ENCODE measurements around the gene ZBTB18. TPM values are rescaled to one million over a fixed set of nuclear protein-coding genes. Genes with fewer than 3 reads are reported as not detected.

The ZBTB18 gene
- polyA plus RNA-seq, 1 donor from 2014 or later: 30.6 TPM

DNA sequence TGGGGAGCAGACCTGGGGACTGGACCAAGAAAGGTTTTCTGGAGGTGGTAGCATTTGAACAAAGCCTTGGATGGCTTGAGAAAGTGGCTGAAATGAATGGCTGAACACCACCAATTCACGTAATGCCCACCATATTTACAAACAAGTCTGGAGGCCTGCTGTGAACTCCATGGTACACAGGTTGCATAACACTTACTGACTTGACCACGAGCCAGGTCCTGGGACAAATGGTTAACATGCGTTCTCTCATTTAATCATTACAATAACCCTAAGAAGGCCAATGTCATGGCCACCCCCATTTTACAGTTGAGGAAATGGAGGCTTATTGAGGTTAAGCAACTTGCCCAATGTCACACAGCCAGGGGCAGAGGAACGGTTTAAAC is 44.4 kb downstream of the ZBTB18 start:
- Histone ChIP-seq H4K20me1 (ENCODE audit: insufficient read depth) (no peaks in the 10 kb centered on the region), H3K27ac (ENCODE audit: low read length) (no peak overlapping the region), H3K4me2 (ENCODE audit: low read length) (no peak overlapping the region), H3K9ac (ENCODE audit: low read length) (no peak overlapping the region), H3K36me3 (ENCODE audit: insufficient read depth, low read length) (no peaks in the 10 kb centered on the region), H3K9me2 (ENCODE audit: insufficient read depth, low read length) (no peaks in the 10 kb centered on the region), H3K4me3 (ENCODE audit: low read length) (no peak overlapping the region), H3K79me2 (replicated peaks; ENCODE audit: insufficient read depth, low read length) (no peaks in the 10 kb centered on the region), H3K9me3 (ENCODE audit: low read length) (no peaks in the 10 kb centered on the region), H3F3A (ENCODE audit: insufficient read depth, low read length, poor library complexity, severe bottlenecking) (no peaks in the 10 kb centered on the region), H3K27me3 (ENCODE audit: insufficient read depth, low read depth, low read length) (no peaks in the 10 kb centered on the region), H2AFZ (ENCODE audit: low read depth, low read length) (no peak overlapping the region)
- no peak for TF ChIP-seq EP300 (conservative IDR thresholded peaks at IDR 0.05; ENCODE audit: poor library complexity, severe bottlenecking)
- no peak for TF ChIP-seq POLR2AphosphoS5 (IDR thresholded peaks at IDR 0.05)
- TF ChIP-seq RAD21 (conservative IDR thresholded peaks at IDR 0.05): no peak
- TF ChIP-seq, protein P1, sequence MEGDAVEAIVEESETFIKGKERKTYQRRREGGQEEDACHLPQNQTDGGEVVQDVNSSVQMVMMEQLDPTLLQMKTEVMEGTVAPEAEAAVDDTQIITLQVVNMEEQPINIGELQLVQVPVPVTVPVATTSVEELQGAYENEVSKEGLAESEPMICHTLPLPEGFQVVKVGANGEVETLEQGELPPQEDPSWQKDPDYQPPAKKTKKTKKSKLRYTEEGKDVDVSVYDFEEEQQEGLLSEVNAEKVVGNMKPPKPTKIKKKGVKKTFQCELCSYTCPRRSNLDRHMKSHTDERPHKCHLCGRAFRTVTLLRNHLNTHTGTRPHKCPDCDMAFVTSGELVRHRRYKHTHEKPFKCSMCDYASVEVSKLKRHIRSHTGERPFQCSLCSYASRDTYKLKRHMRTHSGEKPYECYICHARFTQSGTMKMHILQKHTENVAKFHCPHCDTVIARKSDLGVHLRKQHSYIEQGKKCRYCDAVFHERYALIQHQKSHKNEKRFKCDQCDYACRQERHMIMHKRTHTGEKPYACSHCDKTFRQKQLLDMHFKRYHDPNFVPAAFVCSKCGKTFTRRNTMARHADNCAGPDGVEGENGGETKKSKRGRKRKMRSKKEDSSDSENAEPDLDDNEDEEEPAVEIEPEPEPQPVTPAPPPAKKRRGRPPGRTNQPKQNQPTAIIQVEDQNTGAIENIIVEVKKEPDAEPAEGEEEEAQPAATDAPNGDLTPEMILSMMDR (IDR thresholded peaks at IDR 0.05; ENCODE audit: poor library complexity, severe bottlenecking): no peak
- TF ChIP-seq MXI1 (conservative IDR thresholded peaks at IDR 0.05; ENCODE audit: poor library complexity, severe bottlenecking): no peak
- TF ChIP-seq SMC3 (conservative IDR thresholded peaks at IDR 0.05; ENCODE audit: poor library complexity): no peak
- no peak for TF ChIP-seq EZH2 (IDR thresholded peaks at IDR 0.05; ENCODE audit: borderline replicate concordance, insufficient read depth, low read length, poor library complexity, severe bottlenecking)
- TF ChIP-seq TAF1 (IDR thresholded peaks at IDR 0.05; ENCODE audit: low read depth): no peak
- TF ChIP-seq, protein P2, sequence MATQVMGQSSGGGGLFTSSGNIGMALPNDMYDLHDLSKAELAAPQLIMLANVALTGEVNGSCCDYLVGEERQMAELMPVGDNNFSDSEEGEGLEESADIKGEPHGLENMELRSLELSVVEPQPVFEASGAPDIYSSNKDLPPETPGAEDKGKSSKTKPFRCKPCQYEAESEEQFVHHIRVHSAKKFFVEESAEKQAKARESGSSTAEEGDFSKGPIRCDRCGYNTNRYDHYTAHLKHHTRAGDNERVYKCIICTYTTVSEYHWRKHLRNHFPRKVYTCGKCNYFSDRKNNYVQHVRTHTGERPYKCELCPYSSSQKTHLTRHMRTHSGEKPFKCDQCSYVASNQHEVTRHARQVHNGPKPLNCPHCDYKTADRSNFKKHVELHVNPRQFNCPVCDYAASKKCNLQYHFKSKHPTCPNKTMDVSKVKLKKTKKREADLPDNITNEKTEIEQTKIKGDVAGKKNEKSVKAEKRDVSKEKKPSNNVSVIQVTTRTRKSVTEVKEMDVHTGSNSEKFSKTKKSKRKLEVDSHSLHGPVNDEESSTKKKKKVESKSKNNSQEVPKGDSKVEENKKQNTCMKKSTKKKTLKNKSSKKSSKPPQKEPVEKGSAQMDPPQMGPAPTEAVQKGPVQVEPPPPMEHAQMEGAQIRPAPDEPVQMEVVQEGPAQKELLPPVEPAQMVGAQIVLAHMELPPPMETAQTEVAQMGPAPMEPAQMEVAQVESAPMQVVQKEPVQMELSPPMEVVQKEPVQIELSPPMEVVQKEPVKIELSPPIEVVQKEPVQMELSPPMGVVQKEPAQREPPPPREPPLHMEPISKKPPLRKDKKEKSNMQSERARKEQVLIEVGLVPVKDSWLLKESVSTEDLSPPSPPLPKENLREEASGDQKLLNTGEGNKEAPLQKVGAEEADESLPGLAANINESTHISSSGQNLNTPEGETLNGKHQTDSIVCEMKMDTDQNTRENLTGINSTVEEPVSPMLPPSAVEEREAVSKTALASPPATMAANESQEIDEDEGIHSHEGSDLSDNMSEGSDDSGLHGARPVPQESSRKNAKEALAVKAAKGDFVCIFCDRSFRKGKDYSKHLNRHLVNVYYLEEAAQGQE (IDR thresholded peaks at IDR 0.05; ENCODE audit: borderline replicate concordance): no peak

DNA sequence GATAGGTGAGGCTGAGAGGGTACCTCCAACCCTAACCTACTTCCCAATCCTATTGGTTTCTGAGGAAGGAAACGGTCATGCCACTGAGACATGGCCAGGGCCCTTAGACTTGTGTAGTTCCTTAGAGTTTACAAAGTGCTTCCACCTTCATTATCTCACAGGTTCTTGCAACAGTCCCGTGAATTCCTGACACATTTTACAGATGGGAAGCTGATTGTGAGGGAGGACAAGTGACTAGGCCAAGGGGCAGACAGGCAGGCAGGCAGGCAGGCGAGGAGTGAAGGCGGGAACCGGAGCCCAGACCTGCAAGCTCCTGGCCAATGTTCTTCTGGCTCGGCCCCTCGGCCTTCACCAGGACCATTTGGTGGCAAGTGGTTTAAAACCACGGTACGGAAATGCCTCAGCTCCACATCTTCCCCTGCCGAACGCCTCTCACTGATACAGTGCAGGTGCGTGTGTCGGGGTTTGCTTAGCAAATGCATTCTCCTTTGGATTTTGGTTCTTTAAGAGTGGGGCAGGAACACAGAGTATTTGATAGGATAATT is 45.1 kb downstream of the ZBTB18 start:
- H2AFZ ChIP-seq (ENCODE audit: low read depth, low read length): no peak overlapping the region
- no peaks in the 10 kb centered on the region for H4K20me1 ChIP-seq (ENCODE audit: insufficient read depth)
- no peaks in the 10 kb centered on the region for H3K27me3 ChIP-seq (ENCODE audit: insufficient read depth, low read depth, low read length)
- no peak overlapping the region for H3K4me2 ChIP-seq (ENCODE audit: low read length)
- H3K9me3 ChIP-seq (ENCODE audit: low read length): no peaks in the 10 kb centered on the region
- H3F3A ChIP-seq (ENCODE audit: insufficient read depth, low read length, poor library complexity, severe bottlenecking): no peaks in the 10 kb centered on the region
- H3K27ac ChIP-seq (ENCODE audit: low read length): no peak overlapping the region
- no peaks in the 10 kb centered on the region for H3K79me2 ChIP-seq (replicated peaks; ENCODE audit: insufficient read depth, low read length)
- no peaks in the 10 kb centered on the region for H3K36me3 ChIP-seq (ENCODE audit: insufficient read depth, low read length)
- H3K4me3 ChIP-seq (ENCODE audit: low read length): no peak overlapping the region
- no peak overlapping the region for H3K9ac ChIP-seq (ENCODE audit: low read length)
- no peak for TF ChIP-seq POLR2AphosphoS5 (IDR thresholded peaks at IDR 0.05)
- TF ChIP-seq EP300 (conservative IDR thresholded peaks at IDR 0.05; ENCODE audit: poor library complexity, severe bottlenecking): no peak
- TF ChIP-seq RAD21 (conservative IDR thresholded peaks at IDR 0.05): no peak
- TF ChIP-seq, protein P2 (IDR thresholded peaks at IDR 0.05; ENCODE audit: borderline replicate concordance): no peak
- TF ChIP-seq SMC3 (conservative IDR thresholded peaks at IDR 0.05; ENCODE audit: poor library complexity): no peak
- TF ChIP-seq, protein P1 (IDR thresholded peaks at IDR 0.05; ENCODE audit: poor library complexity, severe bottlenecking): no peak
- no peak for TF ChIP-seq TAF1 (IDR thresholded peaks at IDR 0.05; ENCODE audit: low read depth)
- TF ChIP-seq EZH2 (IDR thresholded peaks at IDR 0.05; ENCODE audit: borderline replicate concordance, insufficient read depth, low read length, poor library complexity, severe bottlenecking): no peak
- no peak for TF ChIP-seq MXI1 (conservative IDR thresholded peaks at IDR 0.05; ENCODE audit: poor library complexity, severe bottlenecking)
- H3K9me2 ChIP-seq (ENCODE audit: insufficient read depth, low read length): no peaks in the 10 kb centered on the region
